Measurements from ENCODE around the gene GLA. TPM values are rescaled to one million over a fixed set of nuclear protein-coding genes. Genes with fewer than 3 reads are reported as not detected.

Gene GLA
- total and polyA plus RNA-seq, 2 of the 4 experiments (the other 2 are of a cell fraction), result 27.9 to 38.7 TPM

DNA sequence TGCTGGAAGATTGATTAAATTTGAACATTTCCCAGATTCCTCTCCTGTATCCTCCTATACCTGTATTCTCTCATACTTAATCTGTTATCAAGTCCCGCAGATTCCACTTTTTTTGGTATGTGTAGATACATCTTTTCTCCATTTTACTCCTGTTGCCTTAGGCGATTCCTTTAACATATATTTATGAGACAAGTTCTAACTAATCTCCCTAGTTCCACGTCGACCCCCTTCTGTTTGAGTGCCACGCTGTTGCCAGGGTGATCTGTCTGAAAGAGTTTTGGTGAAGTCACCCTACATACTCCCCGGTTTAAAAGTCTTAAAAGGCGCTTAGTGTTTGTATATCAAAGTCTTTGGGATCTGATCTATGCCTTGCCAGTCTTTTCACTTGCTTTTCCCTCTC is 2.7 kb upstream of the GLA start:
- dilution Hi-C loops (cut with HindIII; ENCODE audit: low sequenced_read_pairs, unreplicated experiment), result no loop called here
- Histone ChIP-seq H3K79me1 (ENCODE audit: low read depth in 1 of 2, low read length in 2 of 2) (peaks cover 0 to 6% of the 10 kb centered on the region in 2 experiments; a peak in 1 of 4 replicates), H3K56ac (ENCODE audit: extremely low read depth, insufficient read depth, low read length) (no peak overlapping the region), H3K4me2 (ENCODE audit: low read depth, low read length) (peak overlapping the region; percentile 71; the same call in 1 of the 2 replicates), H4K91ac (ENCODE audit: insufficient read depth, low read depth, low read length) (no peak overlapping the region), H3K36me3 (ENCODE audit: control insufficient read depth, insufficient read depth, low read length) (peaks cover 11% of the 10 kb centered on the region), H4K20me1 (ENCODE audit: insufficient read depth, low read length) (peaks cover 11% of the 10 kb centered on the region), H3K9me1 (ENCODE audit: insufficient read depth, low read length) (no peaks in the 10 kb centered on the region), H3K27me3 (ENCODE audit: control insufficient read depth, insufficient read depth, low read length) (no peaks in the 10 kb centered on the region), H2BK15ac (ENCODE audit: low read depth, low read length) (no peak overlapping the region), H2AK5ac (ENCODE audit: low read depth, low read length) (no peak overlapping the region), H3K4ac (ENCODE audit: low read depth, low read length) (no peak overlapping the region), H3K27ac (ENCODE audit: insufficient read depth, low read length) (no peak overlapping the region), H3K9me3 (ENCODE audit: control insufficient read depth, insufficient read depth, low read length) (no peaks in the 10 kb centered on the region), H4K5ac (ENCODE audit: low read depth, low read length) (no peak overlapping the region), H2BK120ac (ENCODE audit: low read depth, low read length) (no peak overlapping the region), H4K8ac (ENCODE audit: low read depth in 2 of 2, low read length in 2 of 2) (no peak overlapping the region), H2AK9ac (replicated peaks; ENCODE audit: low read depth, low read length, poor library complexity) (no peak overlapping the region), H3K4me1 (ENCODE audit: control insufficient read depth, insufficient read depth, low read length) (no peaks in the 10 kb centered on the region), H3K18ac (ENCODE audit: low read depth, low read length) (no peak overlapping the region), H2BK20ac (ENCODE audit: low read depth, low read length) (no peak overlapping the region), H3K23ac (ENCODE audit: low read depth, low read length) (no peak overlapping the region), H2BK5ac (ENCODE audit: low read depth, low read length, poor library complexity, severe bottlenecking) (no peak overlapping the region), H3K9ac (ENCODE audit: low read depth, low read length) (no peak overlapping the region), H3K4me3 (ENCODE audit: insufficient read depth, low read depth, low read length) (no peak overlapping the region), H3K14ac (replicated peaks; ENCODE audit: low read depth, low read length) (no peak overlapping the region), H2AFZ (replicated peaks; ENCODE audit: low read length, poor library complexity) (no peak overlapping the region)
- ATAC-seq (ENCODE audit: low read depth), result no peak
- ChIA-PET POLR2A (ENCODE audit: unreplicated experiment) (no interaction called here), CTCF (no interaction called here)
- in situ Hi-C loops (cut with MboI; ENCODE audit: low sequenced_read_pairs), result no loop called here
- no peak for DNase-seq
- TF ChIP-seq NFE2L2 (IDR thresholded peaks at IDR 0.05; ENCODE audit: low read depth, low read length) (no peak), RCOR1 (IDR thresholded peaks at IDR 0.05; ENCODE audit: insufficient replicate concordance, low read length) (no peak), BHLHE40 (IDR thresholded peaks at IDR 0.05; ENCODE audit: low read depth, low read length) (no peak), RFX5 (IDR thresholded peaks at IDR 0.05; ENCODE audit: low read depth, low read length) (no peak)
- TF ChIP-seq, protein P1, sequence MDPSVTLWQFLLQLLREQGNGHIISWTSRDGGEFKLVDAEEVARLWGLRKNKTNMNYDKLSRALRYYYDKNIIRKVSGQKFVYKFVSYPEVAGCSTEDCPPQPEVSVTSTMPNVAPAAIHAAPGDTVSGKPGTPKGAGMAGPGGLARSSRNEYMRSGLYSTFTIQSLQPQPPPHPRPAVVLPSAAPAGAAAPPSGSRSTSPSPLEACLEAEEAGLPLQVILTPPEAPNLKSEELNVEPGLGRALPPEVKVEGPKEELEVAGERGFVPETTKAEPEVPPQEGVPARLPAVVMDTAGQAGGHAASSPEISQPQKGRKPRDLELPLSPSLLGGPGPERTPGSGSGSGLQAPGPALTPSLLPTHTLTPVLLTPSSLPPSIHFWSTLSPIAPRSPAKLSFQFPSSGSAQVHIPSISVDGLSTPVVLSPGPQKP (IDR thresholded peaks at IDR 0.05; ENCODE audit: borderline replicate concordance, low read depth, low read length), result no peak
- TF ChIP-seq, protein P2, sequence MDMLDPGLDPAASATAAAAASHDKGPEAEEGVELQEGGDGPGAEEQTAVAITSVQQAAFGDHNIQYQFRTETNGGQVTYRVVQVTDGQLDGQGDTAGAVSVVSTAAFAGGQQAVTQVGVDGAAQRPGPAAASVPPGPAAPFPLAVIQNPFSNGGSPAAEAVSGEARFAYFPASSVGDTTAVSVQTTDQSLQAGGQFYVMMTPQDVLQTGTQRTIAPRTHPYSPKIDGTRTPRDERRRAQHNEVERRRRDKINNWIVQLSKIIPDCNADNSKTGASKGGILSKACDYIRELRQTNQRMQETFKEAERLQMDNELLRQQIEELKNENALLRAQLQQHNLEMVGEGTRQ (IDR thresholded peaks at IDR 0.05; ENCODE audit: low read depth, low read length), result no peak
- BruUV-seq (replicated peaks), result no TSS peak
- WGBS, 2 experiments (ENCODE audit: extremely low coverage in 2 of 2, insufficient read length in 1 of 2), result no CpG with 5 or more reads among the region's 7 CpGs
- intact Hi-C loops (cut with micrococcal nuclease), result no loop called here
